NCI-H526 (cell line): ENCODE data around the gene SLC16A9.
"Not testable (repeated sequence)": the region's sequence is repeated elsewhere in the genome, so short reads cannot be mapped to it uniquely, and the experiment has no call there.

Source experiments
- DNase-seq, 2 experiments: peaks; one replicate each; lab custom pipeline; 2025; lab: John Stamatoyannopoulos, UW

SLC16A9 gene

GRCh38 chr10:59674215-59674836, 35.3 kb downstream of the SLC16A9 start:
- no peak for DNase-seq

DNA sequence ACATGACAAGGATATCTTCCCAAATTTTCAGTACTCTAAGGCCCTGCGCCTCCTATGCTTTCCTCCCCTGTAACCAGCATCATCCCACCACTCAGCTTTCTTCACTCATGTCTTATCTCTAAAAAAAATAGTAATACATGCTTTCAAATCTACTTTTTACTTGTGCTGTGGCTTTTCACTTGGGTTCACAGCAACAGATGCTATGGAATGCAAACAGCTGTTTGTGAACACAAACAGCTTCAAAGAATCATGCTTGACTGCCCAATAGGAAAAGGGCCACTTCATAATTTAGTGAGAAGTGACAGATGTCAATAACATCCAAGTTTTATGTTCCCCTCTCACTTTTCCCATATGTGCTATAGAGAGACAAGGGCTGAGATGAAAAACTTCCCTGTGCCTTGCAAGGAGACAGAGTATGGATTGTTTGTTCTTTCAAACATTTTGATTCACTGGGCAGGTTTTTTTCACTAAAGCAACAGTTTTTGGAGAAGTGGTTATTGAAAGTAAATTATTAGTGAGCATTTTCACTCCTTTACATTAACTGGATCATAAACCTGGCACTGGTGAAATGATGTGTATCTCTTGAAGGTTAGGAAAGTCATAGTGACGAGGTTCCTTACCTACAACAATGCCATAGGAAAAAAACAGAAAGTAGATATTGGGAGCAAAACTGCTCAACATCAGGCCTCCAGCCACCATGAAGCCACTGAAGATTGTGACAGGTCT, 37.3 kb downstream of the SLC16A9 start:
- DNase-seq, result no peak

- no peak for DNase-seq
These were observed 39.4 kb downstream of the SLC16A9 start for GRCh38 chr10:59670269-59670668.

- no peak for DNase-seq
These were observed 41.6 kb downstream of the SLC16A9 start for GRCh38 chr10:59668096-59668495.

DNA sequence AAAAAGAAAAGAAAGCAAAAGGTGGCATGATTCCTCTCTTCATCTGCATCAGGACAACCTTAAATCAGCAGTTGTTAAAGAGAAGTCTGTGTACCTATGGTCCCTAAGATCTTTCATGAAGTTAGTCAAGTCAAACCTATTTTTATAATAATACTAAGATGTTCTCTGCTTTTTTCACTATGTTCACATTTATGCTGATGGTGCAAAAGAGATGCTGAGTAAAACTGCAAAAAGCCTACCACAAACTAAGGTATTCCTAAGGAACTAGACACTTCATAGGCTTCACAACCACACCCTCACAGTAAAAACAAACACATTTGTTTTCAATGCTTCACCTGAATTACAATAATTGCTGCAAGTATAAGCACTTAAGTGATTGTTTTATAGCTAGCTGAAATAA, 43.3 kb downstream of the SLC16A9 start:
- DNase-seq, result no peak

DNA sequence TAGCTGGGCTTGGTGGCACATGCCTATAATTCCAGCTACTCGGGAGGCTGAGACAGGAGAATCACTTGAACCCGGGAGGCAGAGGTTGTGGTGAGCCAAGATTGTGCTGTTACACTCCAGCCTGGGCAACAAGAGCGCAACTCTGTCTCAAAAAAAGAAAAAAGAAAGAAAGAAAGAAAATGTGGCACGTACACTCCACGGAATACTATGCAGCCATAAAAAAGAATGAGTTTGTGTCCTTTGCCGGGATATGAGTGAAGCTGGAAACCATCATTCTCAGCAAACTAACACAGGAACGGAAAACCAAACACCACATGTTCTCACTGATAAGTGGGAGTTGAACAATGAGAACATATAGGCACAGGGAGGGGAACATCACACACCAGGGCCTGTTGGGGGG, 46.4 kb downstream of the SLC16A9 start:
- not testable (repeated sequence) for DNase-seq

DNA sequence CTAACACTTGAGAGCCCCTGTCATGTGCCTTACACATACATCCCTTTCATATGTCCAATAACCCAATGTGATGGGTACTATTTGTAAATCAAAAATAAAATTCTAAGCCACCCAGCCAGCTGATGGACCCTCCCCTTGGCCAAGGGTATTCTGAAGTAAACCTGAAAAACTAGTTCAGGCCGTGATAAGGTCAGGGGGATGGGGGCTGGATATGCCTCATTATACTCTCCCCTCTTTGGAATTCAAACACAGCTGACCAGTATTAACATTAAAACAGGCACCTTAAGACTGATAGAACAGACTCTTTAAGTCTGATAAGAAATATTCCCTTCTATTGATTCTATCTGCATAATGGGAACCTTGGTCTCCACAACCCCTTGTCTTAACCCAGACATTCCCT, 51.9 kb downstream of the SLC16A9 start:
- no peak for DNase-seq

- no peak for DNase-seq
These were observed 54.3 kb downstream of the SLC16A9 start for GRCh38 chr10:59655309-59655708.

- no peak for DNase-seq
These were observed 55.6 kb downstream of the SLC16A9 start for GRCh38 chr10:59654007-59654406.

GRCh38 chr10:59651902-59652301, 57.7 kb downstream of the SLC16A9 start:
- no peak for DNase-seq

- DNase-seq, result no peak
These were observed 59.9 kb downstream of the SLC16A9 start for GRCh38 chr10:59649606-59650346.

DNA sequence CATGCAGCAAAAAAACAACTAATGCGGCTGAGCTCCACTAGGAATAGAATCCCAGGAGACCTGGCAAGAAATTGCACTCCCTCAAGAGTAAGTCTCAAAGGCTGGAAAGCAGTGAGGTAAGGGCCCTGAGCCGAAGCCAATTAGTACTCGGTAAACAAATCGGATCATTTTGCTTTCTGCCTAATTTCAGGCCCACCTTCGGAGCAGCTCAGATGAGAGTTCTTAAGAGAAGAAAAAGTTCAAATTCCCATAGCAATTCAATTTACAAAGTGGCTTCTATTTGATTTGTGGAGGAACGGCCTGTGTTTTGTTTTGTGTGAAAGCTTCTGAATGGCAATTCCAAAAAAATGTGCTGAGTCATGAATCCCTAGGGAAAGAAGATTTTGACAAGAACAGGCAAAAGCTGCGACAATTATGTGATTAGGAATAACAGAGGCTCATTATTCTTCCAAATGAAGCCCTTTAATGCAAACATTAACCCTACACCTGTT, 60.9 kb downstream of the SLC16A9 start:
- no peak for DNase-seq

DNA sequence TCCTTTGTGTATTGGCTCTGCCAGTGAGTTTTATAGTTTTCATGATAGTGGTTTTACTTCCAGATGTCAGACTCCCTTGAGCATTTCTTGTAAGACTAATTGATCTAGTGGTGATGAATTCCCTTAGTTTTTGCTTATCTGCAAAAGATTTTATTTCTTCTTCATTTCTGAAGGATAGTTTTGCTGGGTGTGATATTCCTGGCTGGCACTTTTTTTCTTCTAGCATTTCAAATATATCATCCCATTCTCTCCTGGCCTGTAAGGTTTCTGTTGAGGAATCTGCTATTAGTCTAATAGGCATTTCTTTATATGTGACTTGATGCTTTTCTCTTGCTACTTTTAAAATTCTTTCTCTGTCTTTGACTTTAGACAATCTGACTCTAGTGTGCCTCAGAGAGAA, 64.8 kb downstream of the SLC16A9 start:
- no peak for DNase-seq

- not testable (repeated sequence) for DNase-seq
These were observed 68.0 kb downstream of the SLC16A9 start for GRCh38 chr10:59641688-59642087.

- no peak for DNase-seq
These were observed 74.0 kb downstream of the SLC16A9 start for GRCh38 chr10:59635502-59636290.

DNA sequence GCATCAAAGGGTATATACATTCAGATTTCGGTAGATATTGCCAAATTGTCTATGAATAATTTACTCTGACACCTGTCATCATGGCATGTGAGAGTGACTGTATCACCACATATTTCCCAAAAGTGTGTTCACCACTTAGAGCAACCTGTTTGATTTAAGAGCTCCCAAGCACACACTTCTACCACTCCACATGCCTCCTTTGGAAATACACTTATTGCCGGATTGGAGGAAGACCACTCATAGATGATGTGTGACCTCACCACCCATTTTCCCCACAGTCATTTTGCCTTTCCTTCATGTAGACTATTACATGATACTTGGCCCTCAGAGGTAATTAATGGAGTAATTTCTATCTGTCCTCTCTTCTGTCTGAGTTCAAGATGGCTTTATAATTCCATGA, 75.5 kb downstream of the SLC16A9 start:
- DNase-seq, result no peak

- DNase-seq, result no peak
These were observed 76.6 kb downstream of the SLC16A9 start for GRCh38 chr10:59633063-59633462.

GRCh38 chr10:59631882-59632807, 77.5 kb downstream of the SLC16A9 start:
- DNase-seq, result no peak

GRCh38 chr10:59631237-59631636, 78.4 kb downstream of the SLC16A9 start:
- DNase-seq, result no peak

DNA sequence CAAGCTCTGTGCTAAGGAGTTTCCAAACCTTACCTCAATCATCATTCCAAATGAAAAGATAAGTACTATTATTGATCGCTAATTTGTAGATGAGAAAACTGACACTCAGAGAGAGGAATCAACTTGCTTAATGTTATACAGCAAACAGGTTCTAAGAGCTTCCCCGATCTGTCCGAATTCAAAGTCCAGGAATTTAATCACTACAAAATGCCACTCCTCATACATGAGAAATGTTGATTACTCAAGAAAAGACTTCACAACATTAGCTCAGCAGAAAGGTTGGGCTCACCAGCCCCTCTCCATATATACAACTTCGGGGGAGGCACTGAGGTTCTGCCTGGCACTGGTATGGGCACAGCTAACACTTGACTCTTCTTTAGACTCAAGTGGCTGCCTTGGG, 80.7 kb downstream of the SLC16A9 start:
- no peak for DNase-seq

DNA sequence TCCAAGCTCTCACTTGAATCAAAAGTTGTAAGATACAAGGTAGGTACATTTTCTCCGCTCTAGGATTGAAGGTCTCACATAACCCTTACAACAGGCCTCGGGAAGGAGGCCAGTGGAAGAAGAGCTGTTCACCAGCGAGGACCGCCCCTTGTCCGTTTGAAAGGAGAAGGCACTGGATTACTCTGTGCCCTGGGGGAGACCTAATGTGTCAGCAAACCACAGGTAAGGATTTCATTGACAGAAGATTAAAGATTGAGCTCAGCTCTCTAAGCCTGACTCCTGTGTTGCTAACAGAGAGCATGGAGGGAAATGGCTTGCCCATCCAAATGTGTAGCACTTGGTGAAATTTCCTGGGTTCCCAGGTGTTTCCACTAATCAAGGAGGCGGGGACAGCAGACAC, 81.2 kb downstream of the SLC16A9 start:
- no peak for DNase-seq
